ENCODE measurements around the gene BPIFB1.

The BPIFB1 gene

GRCh38 chr20:33317424-33318095 is 34.5 kb downstream of the BPIFB1 start:
- no peaks in the 10 kb centered on the region for H3K79me2 ChIP-seq (ENCODE audit: insufficient read depth, low read length)
- H3K9me2 ChIP-seq (ENCODE audit: low read depth, low read length), result no peaks in the 10 kb centered on the region
- TF ChIP-seq, protein P1, sequence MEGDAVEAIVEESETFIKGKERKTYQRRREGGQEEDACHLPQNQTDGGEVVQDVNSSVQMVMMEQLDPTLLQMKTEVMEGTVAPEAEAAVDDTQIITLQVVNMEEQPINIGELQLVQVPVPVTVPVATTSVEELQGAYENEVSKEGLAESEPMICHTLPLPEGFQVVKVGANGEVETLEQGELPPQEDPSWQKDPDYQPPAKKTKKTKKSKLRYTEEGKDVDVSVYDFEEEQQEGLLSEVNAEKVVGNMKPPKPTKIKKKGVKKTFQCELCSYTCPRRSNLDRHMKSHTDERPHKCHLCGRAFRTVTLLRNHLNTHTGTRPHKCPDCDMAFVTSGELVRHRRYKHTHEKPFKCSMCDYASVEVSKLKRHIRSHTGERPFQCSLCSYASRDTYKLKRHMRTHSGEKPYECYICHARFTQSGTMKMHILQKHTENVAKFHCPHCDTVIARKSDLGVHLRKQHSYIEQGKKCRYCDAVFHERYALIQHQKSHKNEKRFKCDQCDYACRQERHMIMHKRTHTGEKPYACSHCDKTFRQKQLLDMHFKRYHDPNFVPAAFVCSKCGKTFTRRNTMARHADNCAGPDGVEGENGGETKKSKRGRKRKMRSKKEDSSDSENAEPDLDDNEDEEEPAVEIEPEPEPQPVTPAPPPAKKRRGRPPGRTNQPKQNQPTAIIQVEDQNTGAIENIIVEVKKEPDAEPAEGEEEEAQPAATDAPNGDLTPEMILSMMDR (IDR thresholded peaks at IDR 0.05; ENCODE audit: low read length), result no peak
- TF ChIP-seq EZH2 (IDR thresholded peaks at IDR 0.05; ENCODE audit: borderline replicate concordance, low read length), result no peak
- H3K4me1 ChIP-seq (ENCODE audit: insufficient read depth, low read length, severe bottlenecking), result no peaks in the 10 kb centered on the region
- H3K27me3 ChIP-seq (ENCODE audit: insufficient read depth, low read length), result peaks cover 20% of the 10 kb centered on the region
- H2AFZ ChIP-seq (ENCODE audit: low read length), result no peak overlapping the region
- H3F3A ChIP-seq (ENCODE audit: insufficient read depth, low read length), result no peaks in the 10 kb centered on the region
- no peaks in the 10 kb centered on the region for H4K20me1 ChIP-seq (ENCODE audit: insufficient read depth, low read length)
- H3K36me3 ChIP-seq (ENCODE audit: insufficient read depth, low read length), result no peaks in the 10 kb centered on the region
- H3K27ac ChIP-seq (ENCODE audit: low read depth, low read length, poor library complexity, severe bottlenecking), result no peak overlapping the region
- H3K4me2 ChIP-seq (ENCODE audit: low read length), result no peak overlapping the region
- H3K4me3 ChIP-seq (ENCODE audit: low read depth, low read length, poor library complexity, severe bottlenecking), result no peak overlapping the region
- H3K9me3 ChIP-seq (ENCODE audit: low read length), result no peaks in the 10 kb centered on the region
- H3K9ac ChIP-seq (ENCODE audit: low read length), result no peak overlapping the region

GRCh38 chr20:33318096-33318429 is 35.0 kb downstream of the BPIFB1 start:
- H3K27ac ChIP-seq (ENCODE audit: low read depth, low read length, poor library complexity, severe bottlenecking), result no peak overlapping the region
- TF ChIP-seq, protein P1 (IDR thresholded peaks at IDR 0.05; ENCODE audit: low read length), result no peak
- TF ChIP-seq EZH2 (IDR thresholded peaks at IDR 0.05; ENCODE audit: borderline replicate concordance, low read length), result no peak
- no peak overlapping the region for H3K9ac ChIP-seq (ENCODE audit: low read length)

DNA sequence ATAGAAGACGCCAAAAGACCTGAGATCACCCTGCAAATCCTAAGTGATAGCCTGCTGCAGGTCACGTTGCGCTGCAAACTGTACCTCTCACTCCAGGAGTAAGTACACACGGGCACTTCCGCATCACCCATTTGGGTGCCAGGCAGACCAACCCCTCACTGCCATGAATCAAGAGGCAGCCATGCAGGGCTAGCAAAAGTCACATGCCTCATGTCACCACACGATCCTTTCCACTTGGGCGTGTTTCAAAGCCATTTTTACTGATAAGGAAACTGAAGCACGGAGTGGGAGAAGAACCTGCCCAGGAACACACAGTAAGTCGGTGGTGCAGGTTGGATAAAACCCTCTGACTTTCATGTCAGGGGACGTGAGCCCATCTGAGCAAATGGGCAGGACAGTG is 37.0 kb downstream of the BPIFB1 start:
- Histone ChIP-seq H3K9me2 (ENCODE audit: low read depth, low read length) (no peaks in the 10 kb centered on the region), H3K36me3 (ENCODE audit: insufficient read depth, low read length) (no peaks in the 10 kb centered on the region), H3K4me1 (ENCODE audit: insufficient read depth, low read length, severe bottlenecking) (no peaks in the 10 kb centered on the region), H3F3A (ENCODE audit: insufficient read depth, low read length) (no peaks in the 10 kb centered on the region), H3K27ac (ENCODE audit: low read depth, low read length, poor library complexity, severe bottlenecking) (no peak overlapping the region), H3K4me3 (ENCODE audit: low read depth, low read length, poor library complexity, severe bottlenecking) (no peak overlapping the region), H3K27me3 (ENCODE audit: insufficient read depth, low read length) (peaks cover 24% of the 10 kb centered on the region), H4K20me1 (ENCODE audit: insufficient read depth, low read length) (no peaks in the 10 kb centered on the region), H3K9me3 (ENCODE audit: low read length) (no peaks in the 10 kb centered on the region), H3K9ac (ENCODE audit: low read length) (no peak overlapping the region), H3K79me2 (ENCODE audit: insufficient read depth, low read length) (no peaks in the 10 kb centered on the region), H2AFZ (ENCODE audit: low read length) (no peak overlapping the region), H3K4me2 (ENCODE audit: low read length) (no peak overlapping the region)
- TF ChIP-seq EZH2 (IDR thresholded peaks at IDR 0.05; ENCODE audit: borderline replicate concordance, low read length), result no peak
- TF ChIP-seq, protein P1 (IDR thresholded peaks at IDR 0.05; ENCODE audit: low read length), result no peak

More at GRCh38 chr20:33318096-33318429, 35.0 kb downstream of the BPIFB1 start:
- Histone ChIP-seq H3F3A (ENCODE audit: insufficient read depth, low read length) (no peaks in the 10 kb centered on the region), H3K4me1 (ENCODE audit: insufficient read depth, low read length, severe bottlenecking) (no peaks in the 10 kb centered on the region), H4K20me1 (ENCODE audit: insufficient read depth, low read length) (no peaks in the 10 kb centered on the region), H3K36me3 (ENCODE audit: insufficient read depth, low read length) (no peaks in the 10 kb centered on the region), H3K9me3 (ENCODE audit: low read length) (no peaks in the 10 kb centered on the region), H3K27me3 (ENCODE audit: insufficient read depth, low read length) (peaks cover 20% of the 10 kb centered on the region), H2AFZ (ENCODE audit: low read length) (no peak overlapping the region), H3K79me2 (ENCODE audit: insufficient read depth, low read length) (no peaks in the 10 kb centered on the region), H3K9me2 (ENCODE audit: low read depth, low read length) (no peaks in the 10 kb centered on the region), H3K4me3 (ENCODE audit: low read depth, low read length, poor library complexity, severe bottlenecking) (no peak overlapping the region), H3K4me2 (ENCODE audit: low read length) (no peak overlapping the region)
